EL (cell line): ENCODE measurements around the gene WFIKKN1.

Experiments
- DNase-seq: peaks from one replicate; pipeline ENCODE4 v3.0.0-alpha.2; 2016

The WFIKKN1 gene, protein sequence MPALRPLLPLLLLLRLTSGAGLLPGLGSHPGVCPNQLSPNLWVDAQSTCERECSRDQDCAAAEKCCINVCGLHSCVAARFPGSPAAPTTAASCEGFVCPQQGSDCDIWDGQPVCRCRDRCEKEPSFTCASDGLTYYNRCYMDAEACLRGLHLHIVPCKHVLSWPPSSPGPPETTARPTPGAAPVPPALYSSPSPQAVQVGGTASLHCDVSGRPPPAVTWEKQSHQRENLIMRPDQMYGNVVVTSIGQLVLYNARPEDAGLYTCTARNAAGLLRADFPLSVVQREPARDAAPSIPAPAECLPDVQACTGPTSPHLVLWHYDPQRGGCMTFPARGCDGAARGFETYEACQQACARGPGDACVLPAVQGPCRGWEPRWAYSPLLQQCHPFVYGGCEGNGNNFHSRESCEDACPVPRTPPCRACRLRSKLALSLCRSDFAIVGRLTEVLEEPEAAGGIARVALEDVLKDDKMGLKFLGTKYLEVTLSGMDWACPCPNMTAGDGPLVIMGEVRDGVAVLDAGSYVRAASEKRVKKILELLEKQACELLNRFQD

DNA sequence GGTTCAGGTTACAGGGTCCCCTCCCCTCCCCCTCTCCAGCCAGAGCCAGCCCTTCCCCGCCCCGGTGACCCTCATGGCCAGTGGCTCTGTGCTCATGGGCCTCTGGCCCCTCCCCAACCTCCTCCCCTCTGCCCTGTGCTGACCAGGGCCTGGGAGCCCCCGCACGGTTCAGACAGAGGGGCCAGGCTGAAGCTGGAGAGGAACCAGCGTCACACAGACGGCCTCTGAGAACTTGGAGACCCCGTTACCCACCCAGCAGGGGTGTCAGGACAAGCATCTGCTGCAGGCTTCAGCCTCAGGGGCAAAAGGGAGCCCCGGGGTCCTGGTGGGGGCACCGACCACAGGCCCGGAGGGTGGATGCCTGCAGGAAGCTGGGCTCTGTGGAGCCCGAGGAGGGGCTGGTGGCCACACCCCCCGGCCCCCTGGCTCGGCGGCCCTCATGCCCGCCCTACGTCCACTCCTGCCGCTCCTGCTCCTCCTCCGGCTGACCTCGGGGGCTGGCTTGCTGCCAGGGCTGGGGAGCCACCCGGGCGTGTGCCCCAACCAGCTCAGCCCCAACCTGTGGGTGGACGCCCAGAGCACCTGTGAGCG is at the start of gene WFIKKN1:
WFIKKN1 (plus strand) TSS at position 171 of the 591 bp plus-strand sequence; CDS start at position 440, 269 bp downstream.
- no peak for DNase-seq

DNA sequence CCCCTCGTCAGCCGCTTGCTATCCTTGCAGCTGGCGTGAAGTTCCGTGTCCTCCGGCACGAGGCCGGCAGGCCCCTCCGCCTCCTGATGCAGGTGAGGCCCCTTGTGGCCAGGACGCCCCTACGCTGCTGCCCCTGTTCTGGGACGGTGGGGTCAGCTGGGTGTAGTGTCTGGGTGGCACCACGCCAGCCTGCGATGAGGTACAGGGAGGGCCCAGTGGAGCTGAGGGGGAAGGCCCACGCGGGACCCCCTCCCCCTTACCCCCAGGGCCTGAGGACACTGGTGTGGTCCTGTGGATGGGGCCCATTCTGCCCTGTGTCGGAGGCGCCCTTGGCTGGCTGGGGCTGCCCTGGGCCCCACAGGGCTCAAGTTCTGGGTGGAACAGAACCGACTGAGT is 48.6 kb upstream of the WFIKKN1 start:
- DNase-seq, result no peak

DNA sequence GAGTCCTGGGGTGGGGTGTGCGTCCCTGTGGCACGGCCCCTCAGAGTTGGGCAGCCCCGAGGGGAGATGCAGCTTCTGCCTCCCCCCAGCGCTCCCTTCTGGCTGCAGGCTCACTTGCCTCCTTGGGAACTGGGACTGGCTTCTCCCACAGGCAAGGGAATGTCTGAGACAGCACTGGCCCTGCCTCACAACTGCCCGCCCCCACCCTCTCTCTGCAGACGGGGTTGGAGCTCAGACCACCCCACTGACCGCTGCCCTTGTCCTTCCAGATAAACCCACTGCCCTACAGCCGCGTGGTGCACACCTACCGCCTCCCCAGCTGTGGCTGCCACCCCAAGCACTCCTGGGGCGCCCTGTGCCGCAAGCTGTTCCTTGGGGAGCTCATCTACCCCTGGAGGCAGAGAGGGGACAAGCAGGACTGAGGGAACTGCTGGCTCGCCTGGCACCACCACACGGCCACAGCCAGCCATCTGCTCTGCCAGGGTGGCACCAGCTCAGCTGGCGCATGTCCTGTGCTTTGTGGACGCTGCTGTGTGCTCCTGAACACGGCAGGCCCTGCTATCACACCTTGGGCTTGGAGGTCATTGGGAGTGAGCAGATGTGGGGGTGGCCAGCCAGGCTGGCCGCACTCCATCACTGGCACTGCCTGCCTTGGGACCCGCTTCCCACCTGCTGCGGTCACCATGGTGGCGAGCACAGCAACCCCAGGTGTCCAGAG is 48.0 kb upstream of the WFIKKN1 start:
- no peak for DNase-seq

DNA sequence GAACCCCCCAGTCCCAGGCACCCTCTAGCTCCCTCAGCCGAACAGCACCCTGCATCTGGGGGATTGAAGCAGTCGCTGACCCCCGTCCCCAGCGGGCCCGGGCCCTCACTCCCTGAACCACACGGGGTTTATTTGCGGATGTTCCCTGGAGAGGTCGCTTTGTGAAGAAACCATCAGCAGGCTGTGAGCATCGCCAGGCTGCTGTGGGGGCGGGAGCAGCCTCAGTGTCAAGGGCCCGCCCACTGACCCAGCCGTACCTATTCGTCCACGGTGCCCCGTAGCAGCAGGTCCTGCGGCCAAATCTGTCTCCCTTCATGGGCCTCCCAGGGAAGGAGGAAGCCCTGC is 47.3 kb upstream of the WFIKKN1 start:
- DNase-seq, result no peak

DNA sequence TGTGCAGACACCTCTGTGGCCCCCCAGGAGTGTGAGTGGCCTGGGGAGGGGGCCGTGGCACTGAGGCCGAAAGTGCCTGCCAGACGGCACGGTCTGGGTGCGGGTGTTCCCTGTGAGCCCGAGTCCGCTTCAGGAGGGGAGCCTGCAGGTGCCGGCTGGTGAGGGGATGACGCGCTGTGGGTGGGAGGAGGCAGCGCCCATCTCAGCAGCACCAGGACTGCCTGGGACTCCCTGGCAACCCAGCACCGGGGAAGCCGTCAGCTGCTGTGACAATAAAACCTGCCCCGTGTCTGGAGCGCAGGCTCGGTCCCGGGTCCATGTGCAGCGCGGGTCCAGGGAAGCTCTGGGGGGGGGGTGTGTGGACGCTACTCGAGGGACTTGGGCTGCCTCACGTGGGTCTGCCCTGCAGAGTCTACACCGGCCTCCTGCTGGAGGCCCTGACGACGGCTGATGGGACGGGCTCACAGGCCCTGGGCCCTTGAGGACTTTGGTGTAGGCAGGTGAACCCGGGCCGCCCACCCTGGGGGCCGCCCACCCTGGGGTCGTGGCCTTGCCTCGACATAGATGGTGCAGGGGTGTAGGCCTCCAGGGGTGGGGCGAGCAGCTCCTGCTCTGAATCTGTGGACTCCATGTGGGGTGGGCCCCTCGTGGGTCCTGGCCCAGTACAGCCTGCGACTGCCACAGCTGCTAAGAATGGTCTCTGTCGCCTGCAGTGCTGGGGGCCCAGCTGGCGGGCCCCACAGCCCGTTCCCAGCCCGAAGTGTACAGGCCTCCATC is 46.8 kb upstream of the WFIKKN1 start:
- DNase-seq, result no peak

DNA sequence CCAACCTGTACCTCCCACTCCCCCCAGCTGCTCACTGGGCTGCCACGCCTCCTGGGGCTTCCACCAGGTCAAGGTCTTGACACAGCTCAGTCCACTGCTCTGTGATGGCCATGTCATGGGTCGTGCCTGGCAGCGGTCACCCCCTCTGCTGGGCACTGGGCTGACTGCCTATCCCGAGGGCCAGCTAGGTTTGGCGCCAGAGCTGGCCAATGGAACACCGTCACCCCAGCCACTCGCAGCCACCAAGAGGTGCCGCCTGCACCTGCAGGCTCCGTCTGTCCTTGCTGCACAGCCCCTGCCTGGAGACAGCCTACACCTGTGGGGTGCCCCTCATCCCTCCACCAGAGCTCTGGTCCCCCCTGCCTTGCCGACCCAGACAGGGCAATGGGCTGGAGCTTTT is 45.4 kb upstream of the WFIKKN1 start:
- DNase-seq, result no peak

DNA sequence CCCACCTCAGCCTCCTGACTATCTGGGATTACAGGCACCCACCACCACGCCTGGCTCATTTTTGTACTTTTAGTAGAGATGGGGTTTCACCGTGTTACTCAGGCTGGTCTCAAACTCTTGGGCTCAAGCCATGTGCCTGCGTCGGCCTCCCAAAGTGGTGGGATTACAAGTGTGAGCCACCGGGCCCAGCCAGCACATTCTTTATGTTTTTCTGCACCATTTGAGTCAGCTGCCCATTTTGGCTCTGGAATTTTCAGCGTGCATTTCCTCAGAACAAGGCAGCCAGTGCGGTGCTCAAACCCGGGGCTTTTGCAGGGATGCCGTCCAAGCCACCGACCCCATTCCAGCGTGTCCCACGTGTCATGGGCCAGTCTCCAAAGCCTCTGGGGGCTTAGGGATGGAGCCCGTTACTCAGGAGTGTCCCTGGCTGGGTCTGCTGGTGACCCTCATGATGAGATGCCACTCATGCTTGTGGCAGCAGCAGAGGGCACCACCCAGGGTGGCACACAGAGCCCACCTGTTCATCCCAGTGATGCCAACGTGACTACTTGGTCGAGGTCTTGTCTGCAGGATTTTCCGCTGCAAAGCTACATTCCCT is 44.6 kb upstream of the WFIKKN1 start:
- DNase-seq, result peak; percentile 35

DNA sequence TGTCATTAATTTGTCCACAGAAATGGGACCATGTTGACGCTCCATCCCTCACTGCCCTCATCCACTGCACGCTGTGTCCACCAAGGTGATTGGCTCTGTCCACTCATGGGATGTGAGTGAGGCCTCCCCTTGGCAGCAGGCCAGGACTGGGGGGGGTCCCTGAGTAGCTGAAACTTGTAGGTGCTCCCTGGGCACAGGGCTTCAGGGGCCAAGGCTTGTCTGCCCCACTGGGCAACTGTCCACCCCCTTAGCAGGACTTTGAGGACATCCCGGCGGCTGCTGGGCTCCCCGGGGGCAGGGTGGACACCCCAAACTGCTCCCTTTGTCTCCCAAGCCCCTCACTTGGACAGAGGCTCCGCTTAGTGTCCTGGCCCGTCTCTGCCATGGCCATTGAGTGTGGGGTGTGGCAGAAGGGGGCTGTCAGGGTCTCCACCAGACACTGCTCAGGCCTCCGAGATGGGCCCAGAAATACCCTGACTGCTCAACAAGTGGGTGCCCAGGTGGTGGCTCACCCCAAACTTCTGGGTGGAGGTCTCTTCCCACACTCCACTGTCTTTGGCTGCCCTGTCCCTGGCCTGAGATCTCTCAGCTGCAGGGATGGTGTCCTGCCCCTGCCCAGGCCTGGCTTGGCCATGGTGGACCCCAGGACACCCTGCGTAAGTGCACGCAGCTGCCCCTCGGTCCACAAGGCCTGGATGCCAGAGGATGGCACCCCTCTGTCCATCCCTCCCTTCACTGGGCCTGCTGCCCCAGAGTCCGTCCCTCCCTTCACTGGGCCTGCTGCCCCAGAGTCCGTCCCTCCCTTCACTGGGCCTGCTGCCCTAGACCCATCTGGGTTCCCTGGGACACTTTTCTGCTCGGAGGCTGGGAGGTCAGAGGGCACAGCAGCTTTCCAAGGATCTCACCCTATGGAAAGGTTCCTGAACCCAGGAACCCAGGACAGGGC is 43.9 kb upstream of the WFIKKN1 start:
- DNase-seq, result no peak

DNA sequence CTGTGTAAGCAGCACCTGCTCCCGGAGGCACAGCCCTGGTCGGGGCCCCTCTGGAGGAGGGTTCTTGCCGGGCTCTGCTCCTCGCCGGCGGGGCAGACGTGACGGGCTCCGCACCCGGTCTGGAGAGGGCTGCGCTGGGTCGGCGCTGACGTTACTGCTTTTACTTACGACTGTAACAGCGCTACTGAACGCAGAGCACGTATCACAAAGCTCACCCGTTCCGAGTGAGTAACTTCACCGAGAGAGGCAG is 42.2 kb upstream of the WFIKKN1 start:
- DNase-seq, result peak; percentile 64

DNA sequence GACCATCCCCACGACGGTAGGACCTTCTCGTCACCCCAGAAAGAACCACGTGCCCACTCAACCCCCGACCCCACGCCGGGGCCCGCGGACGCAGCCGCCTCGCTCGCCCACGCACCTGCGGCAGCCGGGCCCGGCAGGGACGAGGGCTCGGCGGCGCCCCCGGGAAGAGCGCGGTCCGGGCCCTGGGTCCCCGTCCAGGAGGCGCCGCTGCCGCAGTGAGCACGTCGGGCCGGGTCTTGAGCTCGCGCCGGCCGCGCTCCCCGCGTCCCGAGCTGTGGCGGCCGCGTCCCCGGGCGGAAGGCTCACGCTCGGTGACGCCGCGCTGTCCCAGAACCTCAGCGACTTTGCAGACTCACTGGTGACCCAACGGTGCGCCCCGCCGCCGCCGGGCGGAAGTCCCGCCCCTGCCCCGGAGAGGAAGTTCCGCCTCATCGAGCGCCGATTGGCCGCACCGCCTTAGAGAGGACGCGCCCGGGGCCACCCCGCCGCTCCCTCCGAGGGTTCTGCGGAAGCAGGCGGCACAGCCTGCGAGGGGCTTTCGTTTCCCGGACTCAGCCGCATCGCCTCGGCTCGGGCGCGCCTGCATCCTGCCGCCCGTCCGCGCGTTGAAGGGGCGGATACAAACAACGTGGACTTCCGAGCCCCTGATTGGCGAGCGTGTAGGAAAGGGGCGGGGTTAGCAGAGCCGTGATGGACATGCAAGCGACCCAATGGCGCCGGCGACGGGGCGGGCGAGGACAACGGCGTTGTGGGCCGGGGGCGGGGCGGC is 41.7 kb upstream of the WFIKKN1 start:
- DNase-seq, result peak; percentile 94

DNA sequence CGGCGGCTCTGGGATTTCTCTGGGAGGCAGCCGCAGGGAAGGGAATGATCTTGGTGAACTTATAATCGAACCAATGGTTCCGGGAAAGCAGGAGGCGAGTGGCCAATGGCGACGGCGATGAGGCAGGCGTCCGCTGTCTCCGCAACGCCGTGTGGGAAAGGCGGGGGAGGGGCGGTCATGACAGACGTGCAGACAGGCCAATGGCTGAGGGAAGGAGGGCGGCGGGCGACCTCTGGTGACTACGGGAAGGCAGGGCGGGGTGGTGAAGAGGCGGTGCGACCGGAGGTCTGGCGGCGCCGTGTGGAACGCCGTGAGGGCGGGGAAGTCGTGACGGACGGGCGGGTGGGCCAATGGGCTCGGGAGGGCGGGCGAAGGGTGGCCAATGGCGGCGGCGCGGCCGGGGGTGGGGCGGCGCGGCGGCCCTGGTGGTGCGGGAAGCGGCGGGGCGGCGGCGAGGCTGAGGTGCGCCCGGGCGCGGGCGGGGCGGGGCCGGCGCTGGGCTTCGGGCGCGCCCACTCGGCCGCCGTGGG is 41.1 kb upstream of the WFIKKN1 start, which contains the start of gene RAB40C:
RAB40C (plus strand) TSS at position 409 of the 530 bp plus-strand sequence. CDS start 226 bp downstream, outside the sequence.
- peak; percentile 97 for DNase-seq

DNA sequence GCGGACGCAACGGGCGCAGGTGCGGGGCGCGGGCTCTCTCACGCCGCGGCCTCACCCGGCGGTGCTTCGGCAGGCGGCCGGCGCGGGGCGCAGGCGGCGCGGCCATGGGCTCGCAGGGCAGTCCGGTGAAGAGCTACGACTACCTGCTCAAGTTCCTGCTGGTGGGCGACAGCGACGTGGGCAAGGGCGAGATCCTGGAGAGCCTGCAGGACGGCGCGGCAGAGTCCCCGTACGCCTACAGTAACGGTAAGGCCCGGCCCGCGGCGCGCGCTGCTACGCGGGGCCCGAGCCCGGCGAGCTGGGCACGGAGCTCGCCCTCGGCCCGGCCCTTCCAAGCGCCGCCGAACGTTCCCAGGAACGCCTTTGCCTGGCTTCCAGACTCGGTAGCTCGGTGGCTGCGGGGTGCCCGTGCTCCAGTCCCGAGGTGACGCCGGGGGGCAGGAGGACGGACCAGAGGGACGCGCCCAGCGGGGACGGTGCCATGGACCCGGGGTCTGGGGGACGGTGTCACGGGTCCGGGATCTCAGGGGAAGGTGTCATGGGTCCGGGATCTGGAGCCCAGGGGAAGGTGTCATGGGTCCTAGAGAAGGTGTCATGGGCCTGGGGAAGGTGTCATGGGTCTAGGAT is 40.5 kb upstream of the WFIKKN1 start:
- no peak for DNase-seq

DNA sequence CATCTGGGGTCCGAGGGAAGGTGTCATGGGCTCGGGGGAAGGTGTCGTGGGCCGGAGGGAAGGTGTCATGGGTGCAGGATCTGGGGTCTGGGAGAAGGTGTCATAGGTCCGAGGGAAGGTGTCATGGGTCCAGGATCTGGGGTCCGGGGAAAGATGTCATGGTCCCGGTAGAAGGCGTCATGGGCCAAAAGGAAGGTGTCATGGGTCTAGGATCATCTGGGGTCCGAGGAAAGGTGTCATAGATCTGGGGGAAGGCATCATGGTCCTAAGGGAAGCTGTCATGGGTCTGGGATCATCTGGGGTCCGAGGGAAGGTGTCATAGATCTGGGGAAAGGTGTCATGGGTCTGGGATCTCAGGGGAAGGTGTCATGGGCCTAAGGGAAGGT is 40.0 kb upstream of the WFIKKN1 start:
- DNase-seq, result no peak

DNA sequence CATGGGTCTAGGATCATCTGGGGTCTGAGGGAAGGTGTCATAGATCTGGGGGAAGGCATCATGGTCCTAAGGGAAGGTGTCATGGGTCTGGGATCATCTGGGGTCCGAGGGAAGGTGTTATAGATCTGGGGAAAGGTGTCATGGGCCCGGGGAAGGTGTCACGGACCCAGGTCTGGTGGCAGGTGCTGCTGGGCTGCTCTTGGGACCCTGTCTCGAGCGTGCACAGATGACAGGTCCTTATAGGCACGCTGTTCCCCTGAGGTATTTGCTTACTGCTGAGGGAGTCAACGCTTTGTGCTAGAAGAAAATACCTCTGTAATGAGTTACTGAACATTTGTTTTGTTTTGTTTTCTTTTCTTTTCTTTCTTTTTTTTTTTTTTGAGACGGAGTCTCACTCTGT is 39.6 kb upstream of the WFIKKN1 start:
- no peak for DNase-seq

DNA sequence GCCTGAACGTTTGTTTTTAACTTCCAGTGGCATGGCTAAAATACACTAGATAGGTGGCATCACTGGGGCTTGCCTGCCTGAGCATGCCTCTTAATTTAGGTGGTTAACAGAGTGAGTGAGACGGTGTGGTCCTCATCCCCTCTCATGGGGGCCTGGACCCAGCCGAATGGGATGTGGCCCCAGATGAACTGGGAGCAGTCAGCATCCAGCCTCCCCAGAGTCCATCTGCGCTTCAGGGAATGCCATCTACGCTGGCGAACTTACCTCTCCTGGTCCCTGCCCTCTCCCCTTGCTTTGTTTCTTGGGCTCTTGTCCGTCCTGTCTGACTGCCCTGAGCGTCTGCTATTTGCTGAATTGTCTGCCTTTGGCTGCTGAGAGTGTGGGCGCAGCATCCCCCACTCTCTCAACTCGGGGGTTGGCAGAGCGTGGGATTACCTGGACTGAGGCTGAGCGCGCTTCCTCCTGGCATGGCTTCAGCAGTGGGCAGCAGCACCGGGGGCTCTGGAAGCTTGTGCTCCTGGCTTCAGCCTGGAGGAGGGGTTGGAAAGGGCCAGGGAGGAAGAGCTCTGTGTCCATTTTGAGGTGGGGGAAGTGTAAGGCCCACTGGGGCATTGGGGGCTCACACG is 38.8 kb upstream of the WFIKKN1 start:
- no peak for DNase-seq

DNA sequence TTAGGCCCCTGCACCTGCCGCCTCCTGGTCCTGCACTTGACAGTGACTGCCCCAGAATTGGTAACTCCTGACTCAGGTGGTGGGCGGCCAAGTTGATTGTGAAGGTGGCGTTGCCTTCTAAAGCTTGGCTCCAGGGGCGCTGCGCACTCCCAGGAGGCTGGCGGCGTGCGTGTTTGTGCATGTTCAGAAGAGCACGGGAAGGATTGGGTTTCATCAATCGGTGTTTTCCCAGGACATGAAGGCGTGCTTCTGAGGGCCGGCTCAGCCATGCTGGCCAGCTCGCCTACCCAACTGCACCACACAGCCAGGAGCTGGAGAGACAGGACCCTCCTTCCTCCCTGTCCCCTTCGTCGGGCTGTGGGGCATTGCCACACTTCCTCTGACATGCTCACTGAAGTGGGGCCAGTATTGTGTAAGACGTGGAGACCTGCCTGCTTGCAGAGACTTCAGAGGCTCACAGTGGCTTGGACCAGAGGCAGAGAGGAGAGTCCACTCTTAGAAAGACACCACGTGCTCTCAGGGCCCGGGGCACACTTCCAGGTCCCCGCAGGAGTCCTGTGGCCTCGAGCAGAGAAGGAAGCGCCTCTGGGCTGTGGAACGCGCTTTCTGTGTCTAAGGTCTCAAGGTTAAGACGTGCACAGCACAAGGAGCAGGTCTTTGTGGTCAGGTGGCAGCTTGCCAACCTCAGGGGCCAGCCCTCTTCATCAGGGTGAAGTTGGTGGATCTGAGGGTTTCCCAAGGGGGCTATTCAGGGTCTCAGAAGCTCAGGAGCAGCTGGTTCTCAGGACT is 38.1 kb upstream of the WFIKKN1 start:
- no peak for DNase-seq

DNA sequence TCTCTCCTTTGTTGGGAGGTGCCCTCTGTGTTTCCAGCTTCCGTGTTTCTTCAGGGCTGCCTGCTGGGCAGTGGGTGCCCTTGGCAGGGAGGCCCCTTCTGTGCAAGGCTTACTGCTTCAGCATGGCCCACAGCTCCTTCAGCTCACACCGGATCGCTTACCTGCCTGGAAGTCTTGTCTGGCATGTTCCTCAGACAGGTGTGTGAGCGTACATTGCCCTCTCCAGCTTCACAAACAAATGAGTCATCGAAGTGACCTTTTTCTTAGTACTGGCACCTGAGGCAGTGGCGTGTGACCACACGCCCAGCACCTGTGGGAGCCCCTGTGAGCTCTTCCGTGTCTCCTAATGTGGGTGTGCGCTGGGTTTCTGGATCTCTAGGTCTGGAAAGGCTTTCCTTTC is 37.4 kb upstream of the WFIKKN1 start:
- no peak for DNase-seq

DNA sequence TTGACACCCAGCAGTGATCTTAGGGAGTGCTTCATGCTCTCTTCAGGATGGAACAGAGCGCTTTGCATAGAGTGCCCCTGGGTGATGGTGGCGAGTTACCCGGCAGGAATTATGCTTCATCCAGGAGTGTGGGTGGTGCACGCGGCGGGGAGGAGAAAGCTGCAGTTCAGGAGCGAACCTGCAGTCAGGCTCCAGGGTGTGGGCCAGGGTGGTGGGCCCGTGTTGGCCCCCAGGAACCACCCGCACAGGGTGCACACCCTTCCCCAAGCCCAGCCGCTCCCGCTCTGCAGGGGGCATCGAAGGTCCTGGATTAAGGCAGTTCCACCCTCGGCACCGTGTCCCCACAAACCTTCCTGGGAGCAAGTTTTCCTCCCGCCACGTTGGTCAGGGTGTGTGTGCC is 37.0 kb upstream of the WFIKKN1 start:
- DNase-seq, result no peak

DNA sequence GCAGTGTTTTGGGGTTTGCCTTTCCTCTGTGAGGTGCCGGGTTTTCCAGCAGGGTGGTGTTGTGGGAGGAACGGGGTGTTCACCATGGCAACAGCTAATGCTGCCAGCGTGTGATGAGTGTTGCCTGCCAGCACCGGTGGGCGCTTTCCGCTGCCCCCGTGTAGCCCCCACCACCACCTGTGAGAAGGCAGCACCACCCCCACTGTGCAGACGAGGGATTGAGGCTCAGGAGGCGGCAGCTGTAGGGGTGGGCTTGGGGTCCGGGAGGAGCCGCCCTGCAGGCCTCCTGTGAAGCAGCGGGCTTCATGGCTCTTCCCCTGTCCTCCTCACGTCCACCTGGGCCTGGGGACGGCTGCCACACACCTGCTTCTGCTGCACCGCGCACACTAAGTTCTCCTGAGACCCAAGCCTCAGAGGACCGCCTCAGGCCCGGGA is 35.7 kb upstream of the WFIKKN1 start:
- no peak for DNase-seq
